HEK293 (cell line): Measurements from ENCODE around the gene TAOK3.

ENCODE experiments used
- CTCF ChIA-PET: fragments of 350-600 bp; formaldehyde crosslinking; extraction: SDS; loops from one replicate; lab custom pipeline; 2021; ENCODE audit warnings: antibody characterized with exemption; lab: Yijun Ruan, JAX
- POLR2A ChIA-PET: fragments of 300-600 bp; formaldehyde crosslinking; extraction: SDS; loops from one replicate; lab custom pipeline; 2020; ENCODE audit warnings: antibody characterized with exemption, inconsistent platforms; lab: Yijun Ruan, JAX
- H3K27ac ChIP-seq: fragments of 200-500 bp; sonication (Bioruptor generic); 2 replicates; pipeline ENCODE4 v1.5.1; 2014; ENCODE audit warnings: low read depth, low read length, control low read depth, inconsistent platforms; ENCODE audit errors: extremely low read depth
- H3K36me3 ChIP-seq, 2 experiments: fragments of 200-500 bp in 1 of 2; sonication (Bioruptor generic) in 1 of 2; 1 replicate in 1 of 2; 2 replicates in 1 of 2; pipeline ENCODE4 v1.5.1; 2014 to 2017; ENCODE audit warnings: inconsistent platforms in 2 of 2, low read length in 2 of 2; ENCODE audit not compliant: control insufficient read depth in 2 of 2, insufficient read depth in 1 of 2
- H3K4me1 ChIP-seq: fragments of 200-500 bp; sonication (Bioruptor generic); 2 replicates; pipeline ENCODE4 v1.5.1; 2014; ENCODE audit warnings: mild to moderate bottlenecking, low read length, inconsistent platforms; ENCODE audit not compliant: control insufficient read depth, insufficient read depth
- H3K4me3 ChIP-seq: 2 replicates; pipeline ENCODE4 v1.5.1; 2011; ENCODE audit warnings: low read depth, mild to moderate bottlenecking, control low read depth, low read length, moderate library complexity
- H3K9me3 ChIP-seq: fragments of 200-500 bp; sonication (Bioruptor generic); 2 replicates; pipeline ENCODE4 v1.5.1; 2014; ENCODE audit warnings: low read depth, low read length, inconsistent platforms; ENCODE audit not compliant: control insufficient read depth, insufficient read depth
- HOXA7 ChIP-seq: sonication (generic); formaldehyde crosslinking; IDR thresholded peaks from 2 replicates; pipeline ENCODE4 v1.8.1; 2022; ENCODE audit warnings: missing genetic modification reagents, borderline replicate concordance
- HOXD13 ChIP-seq: sonication (generic); formaldehyde crosslinking; IDR thresholded peaks from 2 replicates; pipeline ENCODE4 v1.8.0; 2022; ENCODE audit warnings: missing genetic modification reagents, borderline replicate concordance
- KLF1 ChIP-seq: fragments of 450-650 bp; formaldehyde crosslinking; IDR thresholded peaks from 2 replicates; pipeline ENCODE4 v1.5.1; 2016; ENCODE audit warnings: missing biosample characterization, missing genetic modification characterization
- KLF7 ChIP-seq: fragments of 450-650 bp; formaldehyde crosslinking; IDR thresholded peaks from 2 replicates; pipeline ENCODE4 v1.5.1; 2016; ENCODE audit warnings: missing biosample characterization, missing genetic modification characterization, borderline replicate concordance
- RBAK ChIP-seq: fragments of 450-650 bp; formaldehyde crosslinking; IDR thresholded peaks from 2 replicates; pipeline ENCODE4 v1.5.1; 2016; ENCODE audit warnings: missing biosample characterization, missing genetic modification characterization
- SALL2 ChIP-seq: fragments of 450-650 bp; formaldehyde crosslinking; IDR thresholded peaks from 2 replicates; pipeline ENCODE4 v1.5.0; 2017; ENCODE audit warnings: missing biosample characterization, mild to moderate bottlenecking, missing genetic modification characterization, borderline replicate concordance
- SCRT1 ChIP-seq: fragments of 450-650 bp; formaldehyde crosslinking; IDR thresholded peaks from 2 replicates; pipeline ENCODE4 v1.5.1; 2016; ENCODE audit warnings: missing biosample characterization, missing genetic modification characterization, borderline replicate concordance
- SP7 ChIP-seq: fragments of 450-650 bp; formaldehyde crosslinking; IDR thresholded peaks from 2 replicates; pipeline ENCODE4 v1.5.1; 2016; ENCODE audit warnings: missing biosample characterization, missing genetic modification characterization
- ZBTB10 ChIP-seq: fragments of 450-650 bp; formaldehyde crosslinking; IDR thresholded peaks from 2 replicates; pipeline ENCODE4 v1.5.1; 2016; ENCODE audit warnings: missing biosample characterization, missing genetic modification characterization
- ZBTB17 ChIP-seq: fragments of 450-650 bp; formaldehyde crosslinking; IDR thresholded peaks from 2 replicates; pipeline ENCODE4 v1.5.1; 2016; ENCODE audit warnings: missing biosample characterization, missing genetic modification characterization
- ZFP37 ChIP-seq: fragments of 450-650 bp; formaldehyde crosslinking; IDR thresholded peaks from 2 replicates; pipeline ENCODE4 v1.5.1; 2016; ENCODE audit warnings: missing biosample characterization, missing genetic modification characterization
- ZFP41 ChIP-seq: fragments of 450-650 bp; formaldehyde crosslinking; IDR thresholded peaks from 2 replicates; pipeline ENCODE4 v1.5.1; 2016; ENCODE audit warnings: missing biosample characterization, missing genetic modification characterization, borderline replicate concordance
- ZNF146 ChIP-seq: fragments of 450-650 bp; formaldehyde crosslinking; IDR thresholded peaks from 2 replicates; pipeline ENCODE4 v1.5.1; 2016; ENCODE audit warnings: missing biosample characterization, missing genetic modification characterization
- ZNF155 ChIP-seq: fragments of 450-650 bp; formaldehyde crosslinking; IDR thresholded peaks from 2 replicates; pipeline ENCODE4 v1.5.1; 2016; ENCODE audit warnings: missing biosample characterization, missing genetic modification characterization
- ZNF18 ChIP-seq: fragments of 450-650 bp; formaldehyde crosslinking; IDR thresholded peaks from 2 replicates; pipeline ENCODE4 v1.5.1; 2016; ENCODE audit warnings: missing biosample characterization, missing genetic modification characterization
- ZNF19 ChIP-seq: fragments of 450-650 bp; formaldehyde crosslinking; IDR thresholded peaks from 2 replicates; pipeline ENCODE4; 2016; ENCODE audit warnings: missing biosample characterization, missing genetic modification characterization, low read depth
- ZNF394 ChIP-seq: fragments of 450-650 bp; formaldehyde crosslinking; IDR thresholded peaks from 2 replicates; pipeline ENCODE4 v1.5.1; 2016; ENCODE audit warnings: missing biosample characterization, missing genetic modification characterization, mild to moderate bottlenecking, moderate library complexity, borderline replicate concordance
- ZNF560 ChIP-seq: fragments of 450-650 bp; formaldehyde crosslinking; IDR thresholded peaks from 2 replicates; pipeline ENCODE4 v1.5.1; 2017; ENCODE audit warnings: missing biosample characterization, missing genetic modification characterization, borderline replicate concordance
- ZNF600 ChIP-seq: fragments of 450-650 bp; formaldehyde crosslinking; IDR thresholded peaks from 2 replicates; pipeline ENCODE4 v1.5.1; 2016; ENCODE audit warnings: missing biosample characterization, missing genetic modification characterization
- ZNF623 ChIP-seq: fragments of 450-650 bp; formaldehyde crosslinking; IDR thresholded peaks from 2 replicates; pipeline ENCODE4 v1.5.1; 2016; ENCODE audit warnings: missing biosample characterization, missing genetic modification characterization
- ZNF654 ChIP-seq: fragments of 450-650 bp; formaldehyde crosslinking; IDR thresholded peaks from 2 replicates; pipeline ENCODE4 v1.5.1; 2016; ENCODE audit warnings: low read depth, missing biosample characterization, missing genetic modification characterization
- ZNF658 ChIP-seq: fragments of 450-650 bp; formaldehyde crosslinking; IDR thresholded peaks from 2 replicates; pipeline ENCODE4; 2016; ENCODE audit warnings: missing biosample characterization, missing genetic modification characterization
- TF ChIP-seq, protein P1 (sequence below): fragments of 450-650 bp; formaldehyde crosslinking; IDR thresholded peaks from 2 replicates; pipeline ENCODE4; 2016; ENCODE audit warnings: missing biosample characterization, missing genetic modification characterization
- TF ChIP-seq, protein P2 (sequence below): fragments of 450-650 bp; formaldehyde crosslinking; optimal IDR thresholded peaks from 2 replicates; pipeline ENCODE3; 2016; ENCODE audit warnings: missing biosample characterization, mild to moderate bottlenecking, missing genetic modification characterization

TAOK3 gene

GRCh38 chr12:118325081-118325480, 47.6 kb downstream of the TAOK3 start:
- no peak overlapping the region for H3K27ac ChIP-seq
- POLR2A ChIA-PET: no interaction called here
- no peak overlapping the region for H3K4me3 ChIP-seq
- H3K4me1 ChIP-seq: peaks cover 4% of the 10 kb centered on the region
- TF ChIP-seq RBAK (tag by site-specific recombination) (no peak), ZNF19 (tag by site-specific recombination) (no peak), ZNF18 (tag by site-specific recombination) (no peak), ZFP37 (no peak)
- H3K9me3 ChIP-seq: no peaks in the 10 kb centered on the region
- CTCF ChIA-PET: no interaction called here
- H3K36me3 ChIP-seq: no peaks in the 10 kb centered on the region

- TF ChIP-seq KLF1 (no peak), ZBTB17 (tag by site-specific recombination) (no peak), ZNF394 (tag by site-specific recombination) (no peak), SCRT1 (no peak), ZFP37 (no peak), ZBTB10 (no peak), HOXD13 (CRISPR knock-in tag) (no peak)
- TF ChIP-seq, all 188 proteins: peak for 0
- Histone ChIP-seq H3K9me3 (no peaks in the 10 kb centered on the region), H3K4me1 (no peaks in the 10 kb centered on the region), H3K36me3 (no peaks in the 10 kb centered on the region), H3K27ac (no peak overlapping the region), H3K4me3 (no peak overlapping the region)
- POLR2A ChIA-PET: no interaction called here
- CTCF ChIA-PET: interaction anchor here (0.7 to 1.1 kb wide), 2 partner anchors 51 to 56 kb away, joined by 5 read pairs; no protein-coding TSS in a partner anchor
These were observed 53.1 kb downstream of the TAOK3 start for GRCh38 chr12:118319627-118320026.

DNA sequence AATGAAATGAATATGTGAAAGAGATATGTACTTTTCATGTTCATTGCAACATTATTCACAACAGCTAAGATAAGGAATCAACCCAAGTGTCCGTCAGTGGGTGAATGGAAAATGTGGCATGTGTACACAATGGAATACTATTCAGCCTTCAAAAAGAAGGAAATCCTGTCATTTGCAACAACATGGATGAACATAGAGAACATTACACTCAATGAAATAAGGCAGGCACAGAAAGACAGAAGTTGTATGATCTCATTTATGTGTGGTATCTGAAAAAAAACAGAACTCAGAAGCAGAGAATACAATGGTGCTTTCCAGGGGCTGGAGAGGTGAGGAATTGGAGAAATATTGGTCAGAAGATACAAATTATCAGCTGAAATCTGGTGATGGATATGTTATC, 54.0 kb downstream of the TAOK3 start:
- POLR2A ChIA-PET: no interaction called here
- no peaks in the 10 kb centered on the region for H3K4me1 ChIP-seq
- H3K27ac ChIP-seq: no peak overlapping the region
- no peaks in the 10 kb centered on the region for H3K9me3 ChIP-seq
- CTCF ChIA-PET: interaction anchor here (1.1 kb wide), 1 partner anchor 57 kb away, joined by 5 read pairs; no protein-coding TSS in a partner anchor
- H3K4me3 ChIP-seq: no peak overlapping the region
- TF ChIP-seq ZNF600: no peak
- no peak for TF ChIP-seq ZFP41 (tag by site-specific recombination)
- TF ChIP-seq ZNF146 (tag by site-specific recombination): peak; percentile 86
- TF ChIP-seq ZNF658 (tag by site-specific recombination): no peak
- TF ChIP-seq ZNF560: no peak
- no peaks in the 10 kb centered on the region for H3K36me3 ChIP-seq

- H3K4me1 ChIP-seq: no peaks in the 10 kb centered on the region
- ChIA-PET POLR2A (interaction anchor here (0.6 kb wide), 1 partner anchor 622 kb away, joined by 3 read pairs; no protein-coding TSS in a partner anchor), CTCF (interaction anchor here (0.6 kb wide), 1 partner anchor 15 kb away, joined by 3 read pairs; no protein-coding TSS in a partner anchor)
- TF ChIP-seq KLF7: no peak
- TF ChIP-seq ZNF623 (tag by site-specific recombination): no peak
- TF ChIP-seq, protein P1, sequence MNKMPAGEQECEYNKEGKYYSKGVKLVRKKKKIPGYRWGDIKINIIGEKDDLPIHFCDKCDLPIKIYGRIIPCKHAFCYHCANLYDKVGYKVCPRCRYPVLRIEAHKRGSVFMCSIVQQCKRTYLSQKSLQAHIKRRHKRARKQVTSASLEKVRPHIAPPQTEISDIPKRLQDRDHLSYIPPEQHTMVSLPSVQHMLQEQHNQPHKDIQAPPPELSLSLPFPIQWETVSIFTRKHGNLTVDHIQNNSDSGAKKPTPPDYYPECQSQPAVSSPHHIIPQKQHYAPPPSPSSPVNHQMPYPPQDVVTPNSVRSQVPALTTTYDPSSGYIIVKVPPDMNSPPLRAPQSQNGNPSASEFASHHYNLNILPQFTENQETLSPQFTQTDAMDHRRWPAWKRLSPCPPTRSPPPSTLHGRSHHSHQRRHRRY (tag by site-specific recombination): no peak
- TF ChIP-seq, protein P2, sequence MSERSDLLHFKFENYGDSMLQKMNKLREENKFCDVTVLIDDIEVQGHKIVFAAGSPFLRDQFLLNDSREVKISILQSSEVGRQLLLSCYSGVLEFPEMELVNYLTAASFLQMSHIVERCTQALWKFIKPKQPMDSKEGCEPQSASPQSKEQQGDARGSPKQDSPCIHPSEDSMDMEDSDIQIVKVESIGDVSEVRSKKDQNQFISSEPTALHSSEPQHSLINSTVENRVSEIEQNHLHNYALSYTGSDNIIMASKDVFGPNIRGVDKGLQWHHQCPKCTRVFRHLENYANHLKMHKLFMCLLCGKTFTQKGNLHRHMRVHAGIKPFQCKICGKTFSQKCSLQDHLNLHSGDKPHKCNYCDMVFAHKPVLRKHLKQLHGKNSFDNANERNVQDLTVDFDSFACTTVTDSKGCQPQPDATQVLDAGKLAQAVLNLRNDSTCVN (tag by site-specific recombination): no peak
- no peak for TF ChIP-seq SALL2 (tag by site-specific recombination)
- no peak for TF ChIP-seq ZNF155
- TF ChIP-seq ZNF654 (tag by site-specific recombination): no peak
- no peak for TF ChIP-seq HOXA7
- no peak for TF ChIP-seq SP7 (tag by site-specific recombination)
These were observed 55.0 kb downstream of the TAOK3 start for GRCh38 chr12:118317729-118318128.

More at GRCh38 chr12:118317729-118318128, 55.0 kb downstream of the TAOK3 start:
- no peaks in the 10 kb centered on the region for H3K9me3 ChIP-seq
- no peaks in the 10 kb centered on the region for H3K36me3 ChIP-seq
- no peak overlapping the region for H3K27ac ChIP-seq
- H3K4me3 ChIP-seq: no peak overlapping the region
